Measurements from ENCODE around the gene DDX41. TPM values are rescaled to one million over a fixed set of nuclear protein-coding genes. Genes with fewer than 3 reads are reported as not detected.

DDX41 gene
- total and polyA plus RNA-seq, 10 of the 15 experiments (the other 5 are each of a cell fraction or from before 2014, with no cell fraction given) = 32.7 to 215 (median 93.6) TPM

DNA sequence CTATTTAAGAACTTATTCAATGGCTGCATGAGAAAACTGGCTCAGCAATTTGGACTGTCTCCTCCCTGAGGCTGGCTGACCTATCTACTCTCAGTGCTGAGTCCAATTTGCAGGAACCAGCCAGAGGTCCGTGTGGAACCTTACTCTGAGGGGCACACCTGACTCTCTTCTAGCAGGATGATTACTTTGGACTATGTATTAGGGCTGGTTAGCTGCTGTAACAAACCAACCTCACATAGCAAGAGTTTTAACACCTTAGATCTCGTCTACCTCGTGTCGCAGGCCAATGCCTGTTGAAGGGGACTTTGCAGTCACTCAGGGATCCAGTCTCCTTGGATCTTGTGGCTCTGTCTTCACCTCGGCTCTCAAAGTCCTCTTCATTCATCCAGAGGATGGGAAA is 41.0 kb upstream of the DDX41 start (continued):
- TF ChIP-seq, protein P1, sequence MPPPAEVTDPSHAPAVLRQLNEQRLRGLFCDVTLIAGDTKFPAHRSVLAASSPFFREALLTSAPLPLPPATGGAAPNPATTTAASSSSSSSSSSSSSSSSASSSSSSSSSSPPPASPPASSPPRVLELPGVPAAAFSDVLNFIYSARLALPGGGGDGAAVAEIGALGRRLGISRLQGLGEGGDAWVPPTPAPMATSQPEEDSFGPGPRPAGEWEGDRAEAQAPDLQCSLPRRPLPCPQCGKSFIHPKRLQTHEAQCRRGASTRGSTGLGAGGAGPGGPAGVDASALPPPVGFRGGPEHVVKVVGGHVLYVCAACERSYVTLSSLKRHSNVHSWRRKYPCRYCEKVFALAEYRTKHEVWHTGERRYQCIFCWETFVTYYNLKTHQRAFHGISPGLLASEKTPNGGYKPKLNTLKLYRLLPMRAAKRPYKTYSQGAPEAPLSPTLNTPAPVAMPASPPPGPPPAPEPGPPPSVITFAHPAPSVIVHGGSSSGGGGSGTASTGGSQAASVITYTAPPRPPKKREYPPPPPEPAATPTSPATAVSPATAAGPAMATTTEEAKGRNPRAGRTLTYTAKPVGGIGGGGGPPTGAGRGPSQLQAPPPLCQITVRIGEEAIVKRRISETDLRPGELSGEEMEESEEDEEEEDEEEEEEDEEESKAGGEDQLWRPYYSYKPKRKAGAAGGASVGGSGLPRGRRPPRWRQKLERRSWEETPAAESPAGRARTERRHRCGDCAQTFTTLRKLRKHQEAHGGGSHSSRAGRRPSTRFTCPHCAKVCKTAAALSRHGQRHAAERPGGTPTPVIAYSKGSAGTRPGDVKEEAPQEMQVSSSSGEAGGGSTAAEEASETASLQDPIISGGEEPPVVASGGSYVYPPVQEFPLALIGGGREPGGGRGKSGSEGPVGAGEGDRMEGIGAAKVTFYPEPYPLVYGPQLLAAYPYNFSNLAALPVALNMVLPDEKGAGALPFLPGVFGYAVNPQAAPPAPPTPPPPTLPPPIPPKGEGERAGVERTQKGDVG (CRISPR knock-in tag; IDR thresholded peaks at IDR 0.05) = no peak
- no peak for TF ChIP-seq CBFB (IDR thresholded peaks at IDR 0.05; ENCODE audit: low read depth)
- no peak for TF ChIP-seq RAD51 (IDR thresholded peaks at IDR 0.05)
- TF ChIP-seq, protein P2, sequence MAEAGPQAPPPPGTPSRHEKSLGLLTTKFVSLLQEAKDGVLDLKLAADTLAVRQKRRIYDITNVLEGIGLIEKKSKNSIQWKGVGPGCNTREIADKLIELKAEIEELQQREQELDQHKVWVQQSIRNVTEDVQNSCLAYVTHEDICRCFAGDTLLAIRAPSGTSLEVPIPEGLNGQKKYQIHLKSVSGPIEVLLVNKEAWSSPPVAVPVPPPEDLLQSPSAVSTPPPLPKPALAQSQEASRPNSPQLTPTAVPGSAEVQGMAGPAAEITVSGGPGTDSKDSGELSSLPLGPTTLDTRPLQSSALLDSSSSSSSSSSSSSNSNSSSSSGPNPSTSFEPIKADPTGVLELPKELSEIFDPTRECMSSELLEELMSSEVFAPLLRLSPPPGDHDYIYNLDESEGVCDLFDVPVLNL (IDR thresholded peaks at IDR 0.05; ENCODE audit: low read depth, low read length) = no peak
- TF ChIP-seq RCOR1 (conservative IDR thresholded peaks at IDR 0.05; ENCODE audit: low read depth, low read length) = no peak
- TF ChIP-seq, protein P3, sequence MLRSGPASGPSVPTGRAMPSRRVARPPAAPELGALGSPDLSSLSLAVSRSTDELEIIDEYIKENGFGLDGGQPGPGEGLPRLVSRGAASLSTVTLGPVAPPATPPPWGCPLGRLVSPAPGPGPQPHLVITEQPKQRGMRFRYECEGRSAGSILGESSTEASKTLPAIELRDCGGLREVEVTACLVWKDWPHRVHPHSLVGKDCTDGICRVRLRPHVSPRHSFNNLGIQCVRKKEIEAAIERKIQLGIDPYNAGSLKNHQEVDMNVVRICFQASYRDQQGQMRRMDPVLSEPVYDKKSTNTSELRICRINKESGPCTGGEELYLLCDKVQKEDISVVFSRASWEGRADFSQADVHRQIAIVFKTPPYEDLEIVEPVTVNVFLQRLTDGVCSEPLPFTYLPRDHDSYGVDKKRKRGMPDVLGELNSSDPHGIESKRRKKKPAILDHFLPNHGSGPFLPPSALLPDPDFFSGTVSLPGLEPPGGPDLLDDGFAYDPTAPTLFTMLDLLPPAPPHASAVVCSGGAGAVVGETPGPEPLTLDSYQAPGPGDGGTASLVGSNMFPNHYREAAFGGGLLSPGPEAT (IDR thresholded peaks at IDR 0.05; ENCODE audit: low read depth) = no peak
- no peak for TF ChIP-seq HDGF (IDR thresholded peaks at IDR 0.05)
- no peak for TF ChIP-seq YY1 (IDR thresholded peaks at IDR 0.05; ENCODE audit: low read depth, low read length)
- no peak for TF ChIP-seq ZNF274 (IDR thresholded peaks at IDR 0.05; ENCODE audit: insufficient read depth, insufficient read length)
- TF ChIP-seq, protein P4, sequence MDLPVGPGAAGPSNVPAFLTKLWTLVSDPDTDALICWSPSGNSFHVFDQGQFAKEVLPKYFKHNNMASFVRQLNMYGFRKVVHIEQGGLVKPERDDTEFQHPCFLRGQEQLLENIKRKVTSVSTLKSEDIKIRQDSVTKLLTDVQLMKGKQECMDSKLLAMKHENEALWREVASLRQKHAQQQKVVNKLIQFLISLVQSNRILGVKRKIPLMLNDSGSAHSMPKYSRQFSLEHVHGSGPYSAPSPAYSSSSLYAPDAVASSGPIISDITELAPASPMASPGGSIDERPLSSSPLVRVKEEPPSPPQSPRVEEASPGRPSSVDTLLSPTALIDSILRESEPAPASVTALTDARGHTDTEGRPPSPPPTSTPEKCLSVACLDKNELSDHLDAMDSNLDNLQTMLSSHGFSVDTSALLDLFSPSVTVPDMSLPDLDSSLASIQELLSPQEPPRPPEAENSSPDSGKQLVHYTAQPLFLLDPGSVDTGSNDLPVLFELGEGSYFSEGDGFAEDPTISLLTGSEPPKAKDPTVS (IDR thresholded peaks at IDR 0.05; ENCODE audit: low read depth, low read length) = no peak
- TF ChIP-seq FOXK2 (IDR thresholded peaks at IDR 0.05) = no peak
- TF ChIP-seq SUZ12 (IDR thresholded peaks at IDR 0.05; ENCODE audit: unreplicated experiment) = no peak
- TF ChIP-seq, protein P5, sequence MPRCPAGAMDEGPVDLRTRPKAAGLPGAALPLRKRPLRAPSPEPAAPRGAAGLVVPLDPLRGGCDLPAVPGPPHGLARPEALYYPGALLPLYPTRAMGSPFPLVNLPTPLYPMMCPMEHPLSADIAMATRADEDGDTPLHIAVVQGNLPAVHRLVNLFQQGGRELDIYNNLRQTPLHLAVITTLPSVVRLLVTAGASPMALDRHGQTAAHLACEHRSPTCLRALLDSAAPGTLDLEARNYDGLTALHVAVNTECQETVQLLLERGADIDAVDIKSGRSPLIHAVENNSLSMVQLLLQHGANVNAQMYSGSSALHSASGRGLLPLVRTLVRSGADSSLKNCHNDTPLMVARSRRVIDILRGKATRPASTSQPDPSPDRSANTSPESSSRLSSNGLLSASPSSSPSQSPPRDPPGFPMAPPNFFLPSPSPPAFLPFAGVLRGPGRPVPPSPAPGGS (IDR thresholded peaks at IDR 0.05; ENCODE audit: borderline replicate concordance, insufficient read depth, low read depth, low read length, poor library complexity, severe bottlenecking) = no peak
- TF ChIP-seq, protein P6, sequence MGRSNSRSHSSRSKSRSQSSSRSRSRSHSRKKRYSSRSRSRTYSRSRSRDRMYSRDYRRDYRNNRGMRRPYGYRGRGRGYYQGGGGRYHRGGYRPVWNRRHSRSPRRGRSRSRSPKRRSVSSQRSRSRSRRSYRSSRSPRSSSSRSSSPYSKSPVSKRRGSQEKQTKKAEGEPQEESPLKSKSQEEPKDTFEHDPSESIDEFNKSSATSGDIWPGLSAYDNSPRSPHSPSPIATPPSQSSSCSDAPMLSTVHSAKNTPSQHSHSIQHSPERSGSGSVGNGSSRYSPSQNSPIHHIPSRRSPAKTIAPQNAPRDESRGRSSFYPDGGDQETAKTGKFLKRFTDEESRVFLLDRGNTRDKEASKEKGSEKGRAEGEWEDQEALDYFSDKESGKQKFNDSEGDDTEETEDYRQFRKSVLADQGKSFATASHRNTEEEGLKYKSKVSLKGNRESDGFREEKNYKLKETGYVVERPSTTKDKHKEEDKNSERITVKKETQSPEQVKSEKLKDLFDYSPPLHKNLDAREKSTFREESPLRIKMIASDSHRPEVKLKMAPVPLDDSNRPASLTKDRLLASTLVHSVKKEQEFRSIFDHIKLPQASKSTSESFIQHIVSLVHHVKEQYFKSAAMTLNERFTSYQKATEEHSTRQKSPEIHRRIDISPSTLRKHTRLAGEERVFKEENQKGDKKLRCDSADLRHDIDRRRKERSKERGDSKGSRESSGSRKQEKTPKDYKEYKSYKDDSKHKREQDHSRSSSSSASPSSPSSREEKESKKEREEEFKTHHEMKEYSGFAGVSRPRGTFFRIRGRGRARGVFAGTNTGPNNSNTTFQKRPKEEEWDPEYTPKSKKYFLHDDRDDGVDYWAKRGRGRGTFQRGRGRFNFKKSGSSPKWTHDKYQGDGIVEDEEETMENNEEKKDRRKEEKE (IDR thresholded peaks at IDR 0.05) = no peak

Data from GM12878 (cell line).